ENCODE data around the gene VDAC1.
A peak's percentile ranks its signal among the peaks of the same experiment; 100 is the strongest.
"Not testable (repeated sequence)": the region's sequence is repeated elsewhere in the genome, so short reads cannot be mapped to it uniquely, and the experiment has no call there.

The VDAC1 gene

GRCh38 chr5:134041570-134042411 lies 37.0 kb upstream of the VDAC1 start:
- no peaks in the 10 kb centered on the region for H3K4me1 ChIP-seq (ENCODE audit: control insufficient read depth in 5 of 5, insufficient read depth in 5 of 5, low read length in 5 of 5)
- no peaks in the 10 kb centered on the region for H3K27me3 ChIP-seq (ENCODE audit: control insufficient read depth in 5 of 5, insufficient read depth in 4 of 5, low read length in 5 of 5)
- no peaks in the 10 kb centered on the region for H3K36me3 ChIP-seq (ENCODE audit: control insufficient read depth in 5 of 5, insufficient read depth in 5 of 5, low read length in 5 of 5)
- no peak overlapping the region for H3K4me3 ChIP-seq (ENCODE audit: low read depth in 1 of 5, low read length in 5 of 5)
- H3K9me3 ChIP-seq (ENCODE audit: control insufficient read depth in 5 of 5, low read length in 5 of 5): no peaks in the 10 kb centered on the region
- no peak overlapping the region for H3K27ac ChIP-seq (ENCODE audit: low read depth, low read length)
- H3K9ac ChIP-seq (ENCODE audit: low read length in 5 of 5): peak overlapping the region in 1 of 5 donors; percentile 23

GRCh38 chr5:134038138-134038537 lies 33.4 kb upstream of the VDAC1 start:
- Histone ChIP-seq H3K9me3 (ENCODE audit: control insufficient read depth in 5 of 5, low read length in 5 of 5) (no peaks in the 10 kb centered on the region), H3K36me3 (ENCODE audit: control insufficient read depth in 5 of 5, insufficient read depth in 5 of 5, low read length in 5 of 5) (no peaks in the 10 kb centered on the region), H3K4me3 (ENCODE audit: low read depth in 1 of 5, low read length in 5 of 5) (no peak overlapping the region), H3K4me1 (ENCODE audit: control insufficient read depth in 5 of 5, insufficient read depth in 5 of 5, low read length in 5 of 5) (no peaks in the 10 kb centered on the region), H3K27ac (ENCODE audit: low read depth, low read length) (no peak overlapping the region), H3K9ac (ENCODE audit: low read length in 5 of 5) (no peak overlapping the region), H3K27me3 (ENCODE audit: control insufficient read depth in 5 of 5, insufficient read depth in 4 of 5, low read length in 5 of 5) (no peaks in the 10 kb centered on the region)

- Histone ChIP-seq H3K4me1 (ENCODE audit: control insufficient read depth in 5 of 5, insufficient read depth in 5 of 5, low read length in 5 of 5) (no peaks in the 10 kb centered on the region), H3K9me3 (ENCODE audit: control insufficient read depth in 5 of 5, low read length in 5 of 5) (no peaks in the 10 kb centered on the region), H3K36me3 (ENCODE audit: control insufficient read depth in 5 of 5, insufficient read depth in 5 of 5, low read length in 5 of 5) (no peaks in the 10 kb centered on the region), H3K4me3 (ENCODE audit: low read depth in 1 of 5, low read length in 5 of 5) (no peak overlapping the region), H3K27ac (ENCODE audit: low read depth, low read length) (no peak overlapping the region), H3K9ac (ENCODE audit: low read length in 5 of 5) (no peak overlapping the region), H3K27me3 (ENCODE audit: control insufficient read depth in 5 of 5, insufficient read depth in 4 of 5, low read length in 5 of 5) (no peaks in the 10 kb centered on the region)
Measured at GRCh38 chr5:134037160-134037559, 32.4 kb upstream of the VDAC1 start.

GRCh38 chr5:134034326-134034725 lies 29.6 kb upstream of the VDAC1 start:
- Histone ChIP-seq H3K9me3 (ENCODE audit: control insufficient read depth in 5 of 5, low read length in 5 of 5) (no peaks in the 10 kb centered on the region), H3K36me3 (ENCODE audit: control insufficient read depth in 5 of 5, insufficient read depth in 5 of 5, low read length in 5 of 5) (no peaks in the 10 kb centered on the region), H3K27me3 (ENCODE audit: control insufficient read depth in 5 of 5, insufficient read depth in 4 of 5, low read length in 5 of 5) (no peaks in the 10 kb centered on the region), H3K4me3 (ENCODE audit: low read depth in 1 of 5, low read length in 5 of 5) (no peak overlapping the region), H3K27ac (ENCODE audit: low read depth, low read length) (no peak overlapping the region), H3K9ac (ENCODE audit: low read length in 5 of 5) (no peak overlapping the region), H3K4me1 (ENCODE audit: control insufficient read depth in 5 of 5, insufficient read depth in 5 of 5, low read length in 5 of 5) (no peaks in the 10 kb centered on the region)

- not testable (repeated sequence) for H3K4me1 ChIP-seq (ENCODE audit: control insufficient read depth in 5 of 5, insufficient read depth in 5 of 5, low read length in 5 of 5); H3K9ac ChIP-seq (ENCODE audit: low read length in 5 of 5); H3K9me3 ChIP-seq (ENCODE audit: control insufficient read depth in 5 of 5, low read length in 5 of 5); H3K27ac ChIP-seq (ENCODE audit: low read depth, low read length); H3K4me3 ChIP-seq (ENCODE audit: low read depth in 1 of 5, low read length in 5 of 5); H3K36me3 ChIP-seq (ENCODE audit: control insufficient read depth in 5 of 5, insufficient read depth in 5 of 5, low read length in 5 of 5); H3K27me3 ChIP-seq (ENCODE audit: control insufficient read depth in 5 of 5, insufficient read depth in 4 of 5, low read length in 5 of 5)
Measured at GRCh38 chr5:134030303-134030964, 25.7 kb upstream of the VDAC1 start.

GRCh38 chr5:134029156-134029555 lies 24.4 kb upstream of the VDAC1 start:
- Histone ChIP-seq H3K27ac (ENCODE audit: low read depth, low read length) (no peak overlapping the region), H3K27me3 (ENCODE audit: control insufficient read depth in 5 of 5, insufficient read depth in 4 of 5, low read length in 5 of 5) (no peaks in the 10 kb centered on the region), H3K9ac (ENCODE audit: low read length in 5 of 5) (no peak overlapping the region), H3K9me3 (ENCODE audit: control insufficient read depth in 5 of 5, low read length in 5 of 5) (no peaks in the 10 kb centered on the region), H3K36me3 (ENCODE audit: control insufficient read depth in 5 of 5, insufficient read depth in 5 of 5, low read length in 5 of 5) (no peaks in the 10 kb centered on the region), H3K4me3 (ENCODE audit: low read depth in 1 of 5, low read length in 5 of 5) (no peak overlapping the region), H3K4me1 (ENCODE audit: control insufficient read depth in 5 of 5, insufficient read depth in 5 of 5, low read length in 5 of 5) (no peaks in the 10 kb centered on the region)

- no peak overlapping the region for H3K4me3 ChIP-seq (ENCODE audit: low read depth in 1 of 5, low read length in 5 of 5)
- H3K4me1 ChIP-seq (ENCODE audit: control insufficient read depth in 5 of 5, insufficient read depth in 5 of 5, low read length in 5 of 5): no peaks in the 10 kb centered on the region
- no peak overlapping the region for H3K27ac ChIP-seq (ENCODE audit: low read depth, low read length)
- H3K9ac ChIP-seq (ENCODE audit: low read length in 5 of 5): no peak overlapping the region
- no peaks in the 10 kb centered on the region for H3K9me3 ChIP-seq (ENCODE audit: control insufficient read depth in 5 of 5, low read length in 5 of 5)
- no peaks in the 10 kb centered on the region for H3K27me3 ChIP-seq (ENCODE audit: control insufficient read depth in 5 of 5, insufficient read depth in 4 of 5, low read length in 5 of 5)
- no peaks in the 10 kb centered on the region for H3K36me3 ChIP-seq (ENCODE audit: control insufficient read depth in 5 of 5, insufficient read depth in 5 of 5, low read length in 5 of 5)
Measured at GRCh38 chr5:134028496-134028895, 23.7 kb upstream of the VDAC1 start.

GRCh38 chr5:134027288-134027615 lies 22.5 kb upstream of the VDAC1 start:
- Histone ChIP-seq H3K27ac (ENCODE audit: low read depth, low read length) (no peak overlapping the region), H3K27me3 (ENCODE audit: control insufficient read depth in 5 of 5, insufficient read depth in 4 of 5, low read length in 5 of 5) (no peaks in the 10 kb centered on the region), H3K4me1 (ENCODE audit: control insufficient read depth in 5 of 5, insufficient read depth in 5 of 5, low read length in 5 of 5) (no peaks in the 10 kb centered on the region), H3K9me3 (ENCODE audit: control insufficient read depth in 5 of 5, low read length in 5 of 5) (no peaks in the 10 kb centered on the region), H3K4me3 (ENCODE audit: low read depth in 1 of 5, low read length in 5 of 5) (no peak overlapping the region), H3K36me3 (ENCODE audit: control insufficient read depth in 5 of 5, insufficient read depth in 5 of 5, low read length in 5 of 5) (no peaks in the 10 kb centered on the region), H3K9ac (ENCODE audit: low read length in 5 of 5) (no peak overlapping the region)

GRCh38 chr5:134026521-134027287 lies 21.9 kb upstream of the VDAC1 start:
- H3K36me3 ChIP-seq (ENCODE audit: control insufficient read depth in 5 of 5, insufficient read depth in 5 of 5, low read length in 5 of 5): no peaks in the 10 kb centered on the region
- H3K9ac ChIP-seq (ENCODE audit: low read length in 5 of 5): no peak overlapping the region
- no peaks in the 10 kb centered on the region for H3K9me3 ChIP-seq (ENCODE audit: control insufficient read depth in 5 of 5, low read length in 5 of 5)
- no peaks in the 10 kb centered on the region for H3K27me3 ChIP-seq (ENCODE audit: control insufficient read depth in 5 of 5, insufficient read depth in 4 of 5, low read length in 5 of 5)
- H3K27ac ChIP-seq (ENCODE audit: low read depth, low read length): no peak overlapping the region
- no peaks in the 10 kb centered on the region for H3K4me1 ChIP-seq (ENCODE audit: control insufficient read depth in 5 of 5, insufficient read depth in 5 of 5, low read length in 5 of 5)
- H3K4me3 ChIP-seq (ENCODE audit: low read depth in 1 of 5, low read length in 5 of 5): no peak overlapping the region

GRCh38 chr5:134025786-134026185 lies 21.0 kb upstream of the VDAC1 start:
- Histone ChIP-seq H3K9me3 (ENCODE audit: control insufficient read depth in 5 of 5, low read length in 5 of 5) (no peaks in the 10 kb centered on the region), H3K36me3 (ENCODE audit: control insufficient read depth in 5 of 5, insufficient read depth in 5 of 5, low read length in 5 of 5) (no peaks in the 10 kb centered on the region), H3K27ac (ENCODE audit: low read depth, low read length) (no peak overlapping the region), H3K9ac (ENCODE audit: low read length in 5 of 5) (no peak overlapping the region), H3K4me1 (ENCODE audit: control insufficient read depth in 5 of 5, insufficient read depth in 5 of 5, low read length in 5 of 5) (no peaks in the 10 kb centered on the region), H3K4me3 (ENCODE audit: low read depth in 1 of 5, low read length in 5 of 5) (no peak overlapping the region), H3K27me3 (ENCODE audit: control insufficient read depth in 5 of 5, insufficient read depth in 4 of 5, low read length in 5 of 5) (no peaks in the 10 kb centered on the region)
